Epithelial cell of esophagus (primary cell): Measurements from ENCODE around the gene MAPK4.

Experiments
- DNase-seq: peaks from one replicate; pipeline ENCODE4 v3.0.0; 2010; ENCODE audit warnings: low read depth
- H3K4me3 ChIP-seq: 2 replicates; pipeline ENCODE4 v1.5.1; 2011; ENCODE audit warnings: mild to moderate bottlenecking, low read length, control low read depth
- CTCF ChIP-seq: IDR thresholded peaks from 2 replicates; pipeline ENCODE4 v1.5.1; 2011; ENCODE audit warnings: low read depth, mild to moderate bottlenecking, low read length, control low read depth, inconsistent platforms; ENCODE audit not compliant: insufficient read depth; ENCODE audit errors: missing control alignments

Gene MAPK4

GRCh38 chr18:50734886-50735285 lies 175.0 kb downstream of the MAPK4 start:
- H3K4me3 ChIP-seq: no peak overlapping the region
- TF ChIP-seq CTCF: no peak
- no peak for DNase-seq

DNA sequence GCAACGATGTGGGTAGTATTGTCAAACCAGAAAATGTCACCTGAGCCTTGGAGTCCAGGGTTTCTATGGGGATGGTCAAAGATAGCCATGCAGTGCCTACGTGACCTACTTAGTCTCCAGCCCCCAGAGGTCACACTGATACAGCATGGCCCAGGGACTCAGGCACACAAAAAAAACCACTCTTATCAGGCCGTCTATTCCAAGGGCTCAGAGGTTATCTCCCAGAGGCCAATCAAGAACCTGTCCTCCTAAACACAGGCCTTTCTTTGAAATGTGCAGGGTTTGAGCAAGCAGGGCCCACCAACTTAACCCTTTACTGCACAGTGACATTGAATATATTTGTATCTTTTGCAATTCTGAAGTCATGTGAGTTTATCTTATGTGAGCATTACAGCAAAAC lies 177.2 kb downstream of the MAPK4 start:
- no peak overlapping the region for H3K4me3 ChIP-seq
- no peak for TF ChIP-seq CTCF
- no peak for DNase-seq

DNA sequence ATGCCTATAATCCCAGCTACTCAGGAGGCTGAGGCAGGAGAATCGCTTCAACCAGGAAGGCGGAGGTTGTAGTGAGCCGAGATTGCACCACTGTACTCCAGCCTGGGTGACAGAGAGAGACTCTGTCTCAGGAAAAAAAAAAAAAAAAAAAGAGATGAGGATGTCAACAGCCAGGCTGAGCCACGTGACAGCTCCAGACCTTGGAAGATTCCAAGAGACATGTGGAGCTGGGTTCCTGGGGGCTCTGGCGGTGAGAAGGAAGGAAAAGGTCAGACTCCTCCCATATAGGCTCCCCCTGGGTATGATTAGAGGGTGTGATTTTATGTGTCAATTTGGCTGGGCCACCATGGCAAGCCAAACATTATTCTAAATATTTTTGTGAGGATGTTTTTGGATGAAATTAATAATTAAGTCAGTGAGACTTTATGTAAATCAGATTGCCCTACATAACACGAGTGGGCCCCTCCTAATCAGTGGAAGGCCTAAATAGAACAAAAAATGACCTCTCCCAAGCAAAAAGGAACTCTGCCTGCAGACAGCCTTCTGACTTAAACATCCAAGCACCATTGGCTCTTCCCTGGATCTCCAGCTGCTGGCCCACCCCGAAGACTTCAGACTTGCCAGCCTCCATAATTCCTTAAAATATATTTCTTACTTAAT lies 178.3 kb downstream of the MAPK4 start:
- no peak for DNase-seq
- no peak overlapping the region for H3K4me3 ChIP-seq
- no peak for TF ChIP-seq CTCF

- no peak for TF ChIP-seq CTCF
- H3K4me3 ChIP-seq: no peak overlapping the region
- no peak for DNase-seq
These were observed 183.1 kb downstream of the MAPK4 start for GRCh38 chr18:50742952-50743351.

- TF ChIP-seq CTCF: no peak
- DNase-seq: no peak
These were observed 184.4 kb downstream of the MAPK4 start for GRCh38 chr18:50744253-50744652.

GRCh38 chr18:50745945-50746344 lies 186.1 kb downstream of the MAPK4 start:
- no peak overlapping the region for H3K4me3 ChIP-seq
- DNase-seq: no peak
- TF ChIP-seq CTCF: no peak

More at GRCh38 chr18:50744253-50744652, 184.4 kb downstream of the MAPK4 start:
- H3K4me3 ChIP-seq: no peak overlapping the region

DNA sequence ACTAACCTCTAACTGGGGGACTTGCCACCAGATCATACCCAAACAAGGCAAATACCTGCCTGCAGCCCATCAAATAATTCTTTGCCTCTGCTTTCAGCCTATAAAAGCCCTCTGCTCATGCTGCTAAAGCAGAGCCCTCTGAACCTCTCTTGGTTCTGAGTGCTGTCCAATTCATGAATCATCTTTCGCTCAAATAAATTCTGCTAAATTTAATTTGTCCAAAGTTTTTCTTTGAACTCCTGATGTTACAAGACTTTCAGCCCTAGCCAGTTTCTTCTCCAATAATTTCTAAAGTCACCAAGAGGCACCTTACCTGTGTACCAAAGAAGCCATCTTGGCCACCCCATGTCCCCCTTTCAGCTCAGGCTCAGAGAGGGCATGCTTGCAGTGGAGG lies 188.0 kb downstream of the MAPK4 start:
- H3K4me3 ChIP-seq: no peak overlapping the region
- no peak for TF ChIP-seq CTCF
- DNase-seq: no peak
